NCI-H2107 treated with DMSO at 0.1 percent for 48 hours (cell line): ENCODE data around the gene ACE.

Experiments
- DNase-seq: peaks from one replicate; lab custom pipeline; 2025; ENCODE audit not compliant: unreplicated experiment; lab: John Stamatoyannopoulos, UW

The ACE gene

GRCh38 chr17:63476854-63477479, at the start of gene ACE:
ACE (plus strand) TSS chr17:63477061; CDS start chr17:63477095, 34 bp downstream.
- peak; percentile 38 for DNase-seq

DNA sequence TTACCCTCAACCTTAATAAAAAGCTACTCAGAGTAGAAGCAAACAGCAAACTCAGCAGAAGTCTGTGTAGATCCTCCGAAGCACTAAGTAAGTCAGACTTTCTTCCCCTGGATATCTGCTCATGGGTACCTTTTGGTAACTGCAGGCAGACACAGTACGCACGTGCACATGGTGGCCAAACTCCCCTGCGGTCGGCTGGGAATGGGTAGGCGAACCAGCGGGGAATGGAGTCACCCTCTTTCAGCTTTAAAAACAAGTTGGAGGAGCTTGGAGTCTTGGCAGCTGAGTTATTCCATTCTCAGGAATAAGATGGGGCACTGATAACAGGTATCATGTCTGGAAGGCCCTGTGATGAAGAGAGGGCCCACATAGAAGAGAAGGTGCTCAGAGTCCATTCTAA, 47.1 kb upstream of the ACE start:
- DNase-seq, result no peak

- no peak for DNase-seq
Observed at GRCh38 chr17:63430223-63430622, 46.6 kb upstream of the ACE start.

GRCh38 chr17:63431618-63431938, 45.3 kb upstream of the ACE start:
- no peak for DNase-seq

- DNase-seq, result no peak
Observed at GRCh38 chr17:63431939-63432804, 44.7 kb upstream of the ACE start.

GRCh38 chr17:63433746-63434591, 42.9 kb upstream of the ACE start:
- DNase-seq, result peak; percentile 38

DNA sequence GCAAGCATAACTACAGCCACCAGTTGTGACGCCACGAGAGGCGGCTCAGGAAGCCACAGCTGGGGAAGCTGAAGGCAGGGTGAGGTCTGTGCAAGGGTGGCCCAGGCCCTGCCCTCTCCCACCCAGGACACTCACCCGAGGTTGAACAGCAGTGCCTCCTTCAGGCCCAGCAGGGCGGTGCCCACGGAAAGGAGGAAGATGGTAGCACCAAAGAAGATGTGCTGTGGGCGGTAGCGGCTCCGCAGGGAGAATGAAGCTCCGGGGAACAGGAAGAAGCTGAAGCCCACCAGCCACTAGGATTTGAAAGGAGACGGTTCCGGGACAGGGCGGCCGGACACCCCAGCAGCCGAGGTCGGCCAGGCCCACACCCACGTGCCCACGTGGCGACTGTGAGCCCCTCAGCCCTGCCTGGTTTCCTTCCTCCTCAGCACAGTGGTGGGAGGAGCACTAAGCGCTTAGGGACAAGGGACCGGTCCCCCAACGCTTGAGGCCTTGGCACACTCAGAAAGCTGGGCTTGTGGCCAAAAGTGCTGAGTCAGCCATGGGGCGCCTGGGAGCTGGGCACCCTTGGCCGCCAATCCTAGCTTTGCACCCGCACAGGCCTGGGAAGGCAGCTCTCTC, 41.8 kb upstream of the ACE start:
- peak; percentile 77 for DNase-seq

- DNase-seq, result peak; percentile 91
Observed at GRCh38 chr17:63435681-63436522, 41.0 kb upstream of the ACE start.

- DNase-seq, result no peak
Observed at GRCh38 chr17:63436523-63437110, 40.2 kb upstream of the ACE start.

- no peak for DNase-seq
Observed at GRCh38 chr17:63437287-63438091, 39.4 kb upstream of the ACE start.

GRCh38 chr17:63438092-63439051, 38.5 kb upstream of the ACE start:
- DNase-seq, result no peak

- DNase-seq, result no peak
Observed at GRCh38 chr17:63439687-63440086, 37.2 kb upstream of the ACE start.

DNA sequence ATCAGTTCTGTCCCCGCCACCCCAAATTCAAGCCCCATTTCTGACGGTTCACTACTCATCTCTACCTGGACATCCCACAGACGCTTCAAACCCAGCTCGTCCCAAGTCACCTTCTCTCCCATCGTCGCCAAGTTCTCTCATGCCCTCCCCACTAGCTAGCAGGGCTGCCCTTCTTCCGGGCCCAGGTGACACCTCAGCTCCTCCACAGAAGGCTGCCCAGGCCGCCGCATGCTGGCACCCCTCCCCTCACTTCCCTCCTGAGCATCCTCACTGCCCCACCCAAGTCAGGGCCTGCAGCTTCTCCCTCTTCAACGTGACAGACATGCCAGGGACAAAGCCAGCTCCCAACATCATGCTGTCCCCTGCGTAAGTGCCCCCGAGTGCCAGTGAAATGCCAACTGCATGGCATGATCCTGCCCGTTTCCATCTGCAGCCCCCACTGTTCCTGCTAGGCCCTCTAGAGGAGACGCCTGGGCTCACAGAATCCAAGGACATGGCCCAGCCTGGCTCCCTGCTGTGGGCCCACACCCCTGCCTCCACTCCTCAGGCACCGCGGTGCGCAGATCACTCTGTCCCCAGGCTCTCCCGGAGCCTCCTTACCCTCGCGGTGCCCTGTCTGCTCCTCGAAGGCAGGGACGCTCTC, 36.6 kb upstream of the ACE start:
- no peak for DNase-seq

GRCh38 chr17:63440770-63441335, 36.0 kb upstream of the ACE start:
- DNase-seq, result no peak

GRCh38 chr17:63441654-63442053, 35.2 kb upstream of the ACE start:
- DNase-seq, result no peak

- DNase-seq, result no peak
Observed at GRCh38 chr17:63442074-63442473, 34.8 kb upstream of the ACE start.

DNA sequence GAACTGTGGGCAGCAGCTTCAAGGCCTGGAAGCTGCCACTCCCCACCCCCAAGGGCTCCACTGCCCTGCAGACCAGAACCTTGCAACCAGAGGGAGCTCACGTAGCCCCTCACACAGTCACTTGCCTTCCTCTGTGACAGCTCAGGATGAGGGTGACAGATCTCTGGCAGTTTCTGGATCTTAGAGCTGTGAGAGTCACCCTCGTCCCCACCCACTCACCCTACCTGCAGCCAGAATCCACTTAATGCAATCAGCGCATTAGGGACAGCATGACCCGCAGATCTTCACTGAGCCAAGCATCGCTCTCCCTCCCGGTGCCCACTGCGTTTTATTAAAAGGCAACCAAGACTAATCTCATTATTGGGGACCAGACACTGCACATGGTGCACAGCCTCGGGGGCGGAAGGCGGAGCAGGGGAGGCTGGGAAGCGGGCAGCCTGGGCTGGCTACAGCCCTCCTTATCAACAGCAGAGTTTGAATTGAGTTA, 34.3 kb upstream of the ACE start:
- DNase-seq, result no peak
